IMR-90 (cell line): ENCODE measurements around the gene ABHD17C. TPM values are rescaled to one million over a fixed set of nuclear protein-coding genes. Genes with fewer than 3 reads are reported as not detected.

Experiments used
- ATAC-seq: fragments of 200-7000 bp; cut with Tn5 transposase; 2 replicates; pipeline ENCODE4 v1.9.1; 2020; ENCODE audit warnings: low read depth, mild to moderate bottlenecking, moderate library complexity
- BruUV-seq: library from RNA; stranded (reverse); fragments of 400-500 nt; replicated peaks from 2 replicates; lab custom pipeline; 2021; lab: Mats Ljungman, UMichigan
- CTCF ChIA-PET: fragments of 300-600 bp; formaldehyde crosslinking; extraction: SDS; loops from one replicate; lab custom pipeline; 2021; ENCODE audit warnings: antibody characterized with exemption; lab: Yijun Ruan, JAX
- POLR2A ChIA-PET: fragments of 300-600 bp; sonication (Branson Sonifier 250); formaldehyde crosslinking; loops from one replicate; lab custom pipeline; 2022; ENCODE audit warnings: antibody characterized with exemption; ENCODE audit not compliant: unreplicated experiment; lab: Charles Lee
- DNase-seq: peaks from one replicate; pipeline ENCODE4 v3.0.0; 2013
- H2AFZ ChIP-seq: replicated peaks from 2 replicates; pipeline ENCODE3; 2013; ENCODE audit warnings: low read length, mild to moderate bottlenecking; ENCODE audit not compliant: poor library complexity
- H2AK5ac ChIP-seq: 2 replicates; pipeline ENCODE4 v1.6.1; 2013; ENCODE audit warnings: low read depth, low read length, inconsistent platforms
- H2AK9ac ChIP-seq: replicated peaks from 2 replicates; pipeline ENCODE3; 2013; ENCODE audit warnings: mild to moderate bottlenecking, low read depth, low read length, moderate library complexity; ENCODE audit not compliant: poor library complexity
- H2BK120ac ChIP-seq: 2 replicates; pipeline ENCODE4 v1.6.1; 2013; ENCODE audit warnings: low read depth, low read length, inconsistent platforms
- H2BK15ac ChIP-seq: 3 replicates; pipeline ENCODE4 v1.6.1; 2013; ENCODE audit warnings: low read depth, low read length, inconsistent platforms
- H2BK20ac ChIP-seq: 2 replicates; pipeline ENCODE4 v1.6.1; 2013; ENCODE audit warnings: low read depth, mild to moderate bottlenecking, inconsistent platforms, low read length, moderate library complexity
- H2BK5ac ChIP-seq: 2 replicates; pipeline ENCODE4 v1.6.1; 2013; ENCODE audit warnings: mild to moderate bottlenecking, low read depth, low read length, inconsistent platforms; ENCODE audit not compliant: poor library complexity, severe bottlenecking
- H3K14ac ChIP-seq: replicated peaks from 2 replicates; pipeline ENCODE4 v1.6.1; 2013; ENCODE audit warnings: low read depth, low read length, inconsistent platforms
- H3K18ac ChIP-seq: 2 replicates; pipeline ENCODE4 v1.6.1; 2013; ENCODE audit warnings: low read depth, low read length, control low read depth
- H3K23ac ChIP-seq: 2 replicates; pipeline ENCODE4 v1.6.1; 2013; ENCODE audit warnings: low read depth, low read length, inconsistent platforms
- H3K27ac ChIP-seq: 2 replicates; pipeline ENCODE4 v1.5.1; 2013; ENCODE audit warnings: mild to moderate bottlenecking, control low read depth, low read length; ENCODE audit not compliant: insufficient read depth
- H3K27me3 ChIP-seq: 2 replicates; pipeline ENCODE4 v1.6.1; 2013; ENCODE audit warnings: low read length; ENCODE audit not compliant: control insufficient read depth, insufficient read depth
- H3K36me3 ChIP-seq: 2 replicates; pipeline ENCODE4 v1.6.1; 2013; ENCODE audit warnings: low read length, mixed read lengths; ENCODE audit not compliant: control insufficient read depth, insufficient read depth
- H3K4ac ChIP-seq: 2 replicates; pipeline ENCODE4 v1.6.1; 2013; ENCODE audit warnings: low read depth, low read length, inconsistent platforms
- H3K4me1 ChIP-seq: 2 replicates; pipeline ENCODE4 v1.6.1; 2013; ENCODE audit warnings: low read length, mixed read lengths; ENCODE audit not compliant: control insufficient read depth, insufficient read depth
- H3K4me2 ChIP-seq: 2 replicates; pipeline ENCODE4 v1.6.1; 2013; ENCODE audit warnings: low read depth, mild to moderate bottlenecking, control low read depth, low read length, moderate library complexity
- H3K4me3 ChIP-seq: 2 replicates; pipeline ENCODE4 v1.5.1; 2013; ENCODE audit warnings: low read depth, mild to moderate bottlenecking, control low read depth, low read length, moderate library complexity; ENCODE audit not compliant: insufficient read depth
- H3K56ac ChIP-seq: 2 replicates; pipeline ENCODE4 v1.6.1; 2013; ENCODE audit warnings: low read length, inconsistent platforms; ENCODE audit not compliant: insufficient read depth; ENCODE audit errors: extremely low read depth
- H3K79me1 ChIP-seq, 2 experiments: 2 replicates each; pipeline ENCODE4 v1.6.1; 2013; ENCODE audit warnings: low read length in 2 of 2, inconsistent platforms in 1 of 2, low read depth in 1 of 2
- H3K9ac ChIP-seq: 2 replicates; pipeline ENCODE4 v1.6.1; 2013; ENCODE audit warnings: low read depth, low read length, control low read depth
- H3K9me1 ChIP-seq: 2 replicates; pipeline ENCODE4 v1.6.1; 2013; ENCODE audit warnings: low read length, inconsistent platforms; ENCODE audit not compliant: insufficient read depth
- H3K9me3 ChIP-seq: 2 replicates; pipeline ENCODE4 v1.6.1; 2013; ENCODE audit warnings: low read length; ENCODE audit not compliant: control insufficient read depth, insufficient read depth
- H4K20me1 ChIP-seq: 2 replicates; pipeline ENCODE4 v1.6.1; 2013; ENCODE audit warnings: low read length, inconsistent platforms; ENCODE audit not compliant: insufficient read depth
- H4K5ac ChIP-seq: 2 replicates; pipeline ENCODE4 v1.6.1; 2013; ENCODE audit warnings: mild to moderate bottlenecking, low read depth, low read length, control low read depth
- H4K8ac ChIP-seq, 2 experiments: 2 replicates each; pipeline ENCODE4 v1.6.1; 2013; ENCODE audit warnings: low read depth in 2 of 2, low read length in 2 of 2, control low read depth in 1 of 2, inconsistent platforms in 1 of 2
- H4K91ac ChIP-seq: 2 replicates; pipeline ENCODE4 v1.6.1; 2013; ENCODE audit warnings: low read depth, low read length, inconsistent platforms; ENCODE audit not compliant: insufficient read depth
- BHLHE40 ChIP-seq: fragments of 150-350 bp; IDR thresholded peaks from 2 replicates; pipeline ENCODE4 v1.6.1; 2016; ENCODE audit warnings: mild to moderate bottlenecking, low read depth, low read length
- CEBPB ChIP-seq: IDR thresholded peaks from 2 replicates; pipeline ENCODE4 v1.6.1; 2012; ENCODE audit warnings: low read depth, low read length, improper control_type of control experiment
- MAZ ChIP-seq: IDR thresholded peaks from 2 replicates; pipeline ENCODE4 v1.6.1; 2012; ENCODE audit warnings: low read depth, mild to moderate bottlenecking, low read length, improper control_type of control experiment, moderate library complexity, borderline replicate concordance
- MXI1 ChIP-seq: IDR thresholded peaks from 2 replicates; pipeline ENCODE4 v1.6.1; 2012; ENCODE audit warnings: low read depth, mild to moderate bottlenecking, low read length, moderate library complexity, borderline replicate concordance
- SMC3 ChIP-seq: fragments of 150-350 bp; IDR thresholded peaks from 2 replicates; pipeline ENCODE4 v1.6.1; 2016; ENCODE audit warnings: low read depth, mild to moderate bottlenecking, antibody characterized with exemption, low read length, moderate library complexity
- WGBS, 2 experiments: methylation state at CpG; one replicate each; pipeline versions ENCODE4 v1.1.5 to v1.1.7; 2013; ENCODE audit warnings: missing lambda C conversion rate in 2 of 2; ENCODE audit not compliant: insufficient read length in 1 of 2; ENCODE audit errors: extremely low coverage in 2 of 2; 5-methylcytosine and 5-hydroxymethylcytosine counted together
- dilution Hi-C: fragments of 300-500 bp; cut with HindIII; formaldehyde crosslinking; loops from one replicate; pipeline ENCODE4 v1.14.3; 2018; ENCODE audit warnings: low sequenced_read_pairs; ENCODE audit not compliant: unreplicated experiment
- in situ Hi-C: fragments of 300-500 bp; cut with MboI; formaldehyde crosslinking; loops from 3 replicates; pipeline ENCODE4 v1.14.3; 2019; ENCODE audit warnings: low sequenced_read_pairs, inconsistent platforms, mixed read lengths
- intact Hi-C: fragments of 100-400 bp; cut with micrococcal nuclease; formaldehyde crosslinking; loops from 2 replicates; pipeline ENCODE4 v1.10.0; 2022
- polyA plus RNA-seq, 3 experiments: library from polyadenylated mRNA; depleted of rRNA; stranded (reverse); fragments of >200 nt; gene quantifications; 2 replicates each; pipeline ENCODE4 v1.2.3, GENCODE V29; 2012; ENCODE audit warnings: low replicate concordance in 1 of 3
- total RNA-seq: library from RNA; depleted of rRNA; stranded (reverse); fragments of >200 nt; gene quantifications from 2 replicates; pipeline ENCODE4 v1.2.3, GENCODE V29; 2012
- TF ChIP-seq, protein P1 (sequence below): fragments of 150-350 bp; IDR thresholded peaks from 2 replicates; pipeline ENCODE4 v1.6.1; 2017; ENCODE audit warnings: mild to moderate bottlenecking, antibody characterized with exemption, low read length, low read depth

Gene ABHD17C
- total and polyA plus RNA-seq, 2 of the 4 experiments (the other 2 are of a cell fraction), result 5.4 to 10.3 TPM

DNA sequence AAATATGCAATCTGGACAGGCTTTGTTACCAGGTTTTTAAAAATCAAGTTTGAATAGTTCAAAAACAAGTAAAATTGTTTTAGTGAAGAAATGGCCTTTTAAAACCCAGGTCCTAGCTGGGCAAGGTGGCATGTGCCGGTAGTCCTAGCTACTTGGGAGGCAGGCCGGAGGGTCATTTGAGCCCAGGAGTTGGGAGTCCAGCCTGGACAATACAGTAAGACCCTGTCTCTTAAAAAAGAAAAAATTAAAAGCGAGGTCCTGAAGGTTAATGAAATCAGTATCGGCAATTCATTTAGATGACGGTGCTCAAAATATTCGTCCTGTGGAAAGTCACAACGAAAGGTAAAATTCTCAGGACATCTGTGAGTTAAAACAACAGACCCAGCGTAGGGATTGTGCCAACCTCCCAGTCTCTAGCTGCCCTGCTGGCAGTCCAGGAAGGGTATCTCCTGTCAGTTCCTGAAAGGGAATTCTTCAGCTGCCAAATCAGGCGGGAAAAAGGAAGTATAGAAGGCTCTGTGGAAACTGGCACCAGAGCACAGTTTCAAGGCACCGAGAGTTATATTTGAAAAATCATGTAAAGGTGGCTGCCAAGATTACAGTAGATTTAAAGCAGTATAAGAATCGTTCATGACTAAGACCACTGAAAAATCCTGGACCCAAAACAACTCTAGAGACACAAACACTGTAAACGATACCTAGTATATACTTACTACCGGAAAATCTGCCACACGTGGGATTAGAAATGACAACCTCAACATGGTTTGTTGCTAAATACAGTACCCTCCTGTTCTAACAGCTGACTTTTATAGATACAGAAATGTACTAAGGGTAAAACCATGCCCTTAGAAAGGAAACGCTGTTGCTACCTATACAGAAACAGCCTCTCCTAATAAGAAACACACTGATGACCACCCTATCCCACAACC, 1.2 kb upstream of the ABHD17C start:
- H2AK9ac ChIP-seq, result peak overlapping the region; percentile 94
- H3K9me3 ChIP-seq, result no peaks in the 10 kb centered on the region
- dilution Hi-C loops, result no loop called here
- H2AFZ ChIP-seq, result peak overlapping the region; percentile 86
- H3K4me3 ChIP-seq, result peak overlapping the region; percentile 100
- peak overlapping the region; percentile 95 for H3K23ac ChIP-seq
- H3K27ac ChIP-seq, result peak overlapping the region; percentile 75
- H3K4me1 ChIP-seq, result peaks cover 9% of the 10 kb centered on the region
- peak overlapping the region; percentile 47 for H2BK5ac ChIP-seq
- H3K27me3 ChIP-seq, result no peaks in the 10 kb centered on the region
- peak overlapping the region; percentile 84 for H3K4ac ChIP-seq
- H3K9me1 ChIP-seq, result peaks cover 7% of the 10 kb centered on the region; the same call in 1 of the 2 replicates
- H2BK20ac ChIP-seq, result peak overlapping the region; percentile 20; the same call in 1 of the 2 replicates
- in situ Hi-C loops, result loop anchor here (5.0 kb wide), 1 partner anchor 242 kb away; no protein-coding TSS in a partner anchor
- H3K14ac ChIP-seq, result peak overlapping the region; percentile 96
- 80% methylated on average over 3 of the region's 15 CpGs; no CpG with 5 or more reads in 1 of the 2 experiments for WGBS, 2 experiments
- no peaks in the 10 kb centered on the region; the same call in 1 of the 2 replicates for H3K36me3 ChIP-seq
- peak overlapping the region; percentile 84 for H2BK120ac ChIP-seq
- CTCF ChIA-PET, result no interaction called here
- H3K56ac ChIP-seq, result peak overlapping the region; percentile 57; the same call in 1 of the 2 replicates
- TF ChIP-seq MXI1 (peak; percentile 57; the same call in 1 of the 2 replicates), MAZ (no peak), CEBPB (no peak), BHLHE40 (no peak), SMC3 (no peak)
- TF ChIP-seq, protein P1, sequence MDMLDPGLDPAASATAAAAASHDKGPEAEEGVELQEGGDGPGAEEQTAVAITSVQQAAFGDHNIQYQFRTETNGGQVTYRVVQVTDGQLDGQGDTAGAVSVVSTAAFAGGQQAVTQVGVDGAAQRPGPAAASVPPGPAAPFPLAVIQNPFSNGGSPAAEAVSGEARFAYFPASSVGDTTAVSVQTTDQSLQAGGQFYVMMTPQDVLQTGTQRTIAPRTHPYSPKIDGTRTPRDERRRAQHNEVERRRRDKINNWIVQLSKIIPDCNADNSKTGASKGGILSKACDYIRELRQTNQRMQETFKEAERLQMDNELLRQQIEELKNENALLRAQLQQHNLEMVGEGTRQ, result no peak
- H2AK5ac ChIP-seq, result peak overlapping the region; percentile 76
- BruUV-seq, result TSS peak; percentile 74
- H4K20me1 ChIP-seq, result peaks cover 23% of the 10 kb centered on the region
- ATAC-seq (no peak), DNase-seq (peak; percentile 39)
- H4K5ac ChIP-seq, result no peak overlapping the region; the same call in none of the 2 replicates
- peak overlapping the region; percentile 88 for H2BK15ac ChIP-seq
- H3K9ac ChIP-seq, result peak overlapping the region; percentile 89
- H4K91ac ChIP-seq, result peak overlapping the region; percentile 75
- intact Hi-C loops, result loop anchor here (2.0 kb wide), 1 partner anchor 127 kb away; no protein-coding TSS in a partner anchor
- POLR2A ChIA-PET, result interaction anchor here (0.7 kb wide), 1 partner anchor 95 kb away, joined by 22 read pairs; no protein-coding TSS in a partner anchor
- peak overlapping the region; percentile 67 to 85 for H4K8ac ChIP-seq
- peak overlapping the region; percentile 93 for H3K4me2 ChIP-seq
- H3K79me1 ChIP-seq, result peaks cover 15 to 44% of the 10 kb centered on the region in 2 experiments
- H3K18ac ChIP-seq, result peak overlapping the region; percentile 81
